HEK293 (cell line): ENCODE data around the gene SHISAL1.

ENCODE experiments used
- CTCF ChIP-seq: fragments of 450-650 bp; formaldehyde crosslinking; IDR thresholded peaks from 2 replicates; pipeline ENCODE4 v1.5.1; 2016; ENCODE audit warnings: missing biosample characterization, missing genetic modification characterization
- ZNF133 ChIP-seq: fragments of 450-650 bp; formaldehyde crosslinking; IDR thresholded peaks from 2 replicates; pipeline ENCODE4 v1.5.1; 2016; ENCODE audit warnings: missing biosample characterization, missing genetic modification characterization

- TF ChIP-seq ZNF133 (no peak), CTCF (no peak)
Observed at GRCh38 chr22:44281768-44282637, 30.7 kb downstream of the SHISAL1 start.
